Measurements from ENCODE around the gene ANXA2. TPM values are rescaled to one million over a fixed set of nuclear protein-coding genes. Genes with fewer than 3 reads are reported as not detected.
A peak's percentile ranks its signal among the peaks of the same experiment; 100 is the strongest.

The ANXA2 gene
- total RNA-seq, 2 experiments from 2014 or later = 382 to 422 TPM

DNA sequence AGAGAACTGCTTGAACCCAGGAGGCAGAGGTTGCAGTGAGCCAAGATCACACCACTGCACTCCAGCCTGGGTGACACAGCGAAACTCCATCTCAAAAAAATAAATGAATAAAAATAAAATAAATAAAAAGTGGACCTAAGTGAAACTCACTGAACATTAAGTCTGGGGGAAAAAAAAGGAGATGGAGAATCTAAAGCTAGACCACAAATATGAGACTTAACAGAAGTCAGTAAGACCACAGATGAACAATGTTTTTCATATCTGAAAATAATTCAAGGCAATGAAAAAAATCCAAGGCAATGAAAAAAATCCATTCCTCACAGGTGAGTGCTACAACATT is 18.6 kb downstream of the ANXA2 start:
- CTCF ChIA-PET = no interaction called here
- Mint-ChIP-seq H3K9me3 (ENCODE audit: low read depth) (no peaks in the 10 kb centered on the region), H3K27ac (no peak overlapping the region), H3K36me3 (peaks cover 38% of the 10 kb centered on the region), H3K4me1 (peaks cover 18% of the 10 kb centered on the region), H3K4me3 (no peak overlapping the region), H3K27me3 (no peaks in the 10 kb centered on the region)
- DNase-seq = no peak
- ATAC-seq = no peak

DNA sequence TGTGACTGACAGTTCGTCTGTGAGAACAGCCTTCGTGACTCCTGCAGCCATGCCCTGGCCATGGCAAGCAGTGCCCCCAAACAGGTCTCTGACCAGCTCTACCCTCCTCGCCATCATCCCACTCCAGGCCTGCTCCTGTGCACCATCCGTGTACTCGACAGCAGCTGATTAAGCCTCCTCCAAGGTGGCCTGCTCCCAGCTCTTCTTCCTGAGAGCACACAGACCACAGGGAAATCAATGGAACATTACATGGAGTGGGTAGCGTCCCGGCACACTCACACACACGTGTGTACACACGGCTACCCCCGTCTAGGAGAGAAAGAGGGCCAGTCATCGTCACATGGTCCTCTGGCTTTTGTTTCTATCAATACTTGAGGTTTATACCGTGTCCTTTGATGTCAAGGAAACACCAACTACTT is 21.1 kb downstream of the ANXA2 start:
- H3K27ac Mint-ChIP-seq = no peak overlapping the region
- no peak for ATAC-seq
- H3K9me3 Mint-ChIP-seq (ENCODE audit: low read depth) = no peaks in the 10 kb centered on the region
- peak; percentile 12 for DNase-seq
- CTCF ChIA-PET = interaction anchor here (1.4 kb wide), 1 partner anchor 127 kb away, joined by 3 read pairs; no protein-coding TSS in a partner anchor
- H3K27me3 Mint-ChIP-seq = no peaks in the 10 kb centered on the region
- no peak overlapping the region for H3K4me3 Mint-ChIP-seq
- H3K4me1 Mint-ChIP-seq = peaks cover 7% of the 10 kb centered on the region
- peaks cover 42% of the 10 kb centered on the region for H3K36me3 Mint-ChIP-seq

DNA sequence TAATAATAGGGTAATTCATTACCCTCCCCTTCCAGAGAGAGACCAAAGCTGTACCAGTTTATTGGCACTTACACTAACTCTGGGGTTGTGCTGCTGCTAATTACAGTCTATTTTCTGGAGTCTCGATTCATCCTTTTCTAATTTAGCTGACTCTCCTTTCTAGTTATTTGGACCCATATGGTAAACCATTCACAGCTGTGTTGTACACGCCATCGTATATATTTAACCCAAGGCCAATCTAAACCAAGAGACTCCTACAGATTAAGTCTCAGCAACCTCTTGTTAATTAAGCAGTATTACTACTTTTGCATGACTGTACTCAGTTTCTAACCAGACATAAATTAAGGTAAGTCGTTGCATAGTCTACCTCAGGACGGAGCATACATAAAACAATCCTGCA is 22.5 kb downstream of the ANXA2 start:
- H3K4me3 Mint-ChIP-seq = no peak overlapping the region
- H3K27me3 Mint-ChIP-seq = no peaks in the 10 kb centered on the region
- DNase-seq (no peak), ATAC-seq (no peak)
- peaks cover 46% of the 10 kb centered on the region for H3K36me3 Mint-ChIP-seq
- CTCF ChIA-PET = interaction anchor here (3.4 kb wide), 1 partner anchor 15 kb away, joined by 13 read pairs; no protein-coding TSS in a partner anchor
- H3K9me3 Mint-ChIP-seq (ENCODE audit: low read depth) = no peaks in the 10 kb centered on the region
- H3K4me1 Mint-ChIP-seq = peaks cover 16% of the 10 kb centered on the region
- no peak overlapping the region for H3K27ac Mint-ChIP-seq

DNA sequence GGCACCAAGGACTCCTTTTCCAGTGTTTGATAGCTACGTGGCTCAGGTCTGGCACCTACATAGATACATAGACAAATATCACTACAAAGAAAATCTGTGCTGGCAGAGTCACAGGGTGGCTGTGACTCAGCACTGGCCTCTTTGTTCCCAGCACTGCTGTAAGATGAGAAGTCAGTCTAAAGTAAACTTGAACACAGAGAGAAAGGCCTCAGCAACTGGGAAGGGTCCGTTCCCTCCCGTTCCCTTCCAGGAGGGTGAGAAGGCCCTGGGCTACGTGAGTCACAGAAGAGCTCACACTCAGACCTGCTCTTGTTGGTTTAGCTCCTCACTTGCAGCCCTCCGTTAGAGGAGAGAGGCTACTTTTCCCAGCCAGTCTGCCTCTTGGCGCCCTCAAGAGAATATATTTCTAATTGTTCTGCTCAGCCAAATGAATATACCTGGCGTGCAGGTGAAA is 23.1 kb downstream of the ANXA2 start:
- peaks cover 16% of the 10 kb centered on the region for H3K4me1 Mint-ChIP-seq
- no peaks in the 10 kb centered on the region for H3K27me3 Mint-ChIP-seq
- H3K4me3 Mint-ChIP-seq = no peak overlapping the region
- ATAC-seq (no peak), DNase-seq (no peak)
- H3K27ac Mint-ChIP-seq = no peak overlapping the region
- no peaks in the 10 kb centered on the region for H3K9me3 Mint-ChIP-seq (ENCODE audit: low read depth)
- CTCF ChIA-PET = interaction anchor here (3.4 kb wide), 1 partner anchor 14 kb away, joined by 13 read pairs; no protein-coding TSS in a partner anchor
- peaks cover 44% of the 10 kb centered on the region for H3K36me3 Mint-ChIP-seq

DNA sequence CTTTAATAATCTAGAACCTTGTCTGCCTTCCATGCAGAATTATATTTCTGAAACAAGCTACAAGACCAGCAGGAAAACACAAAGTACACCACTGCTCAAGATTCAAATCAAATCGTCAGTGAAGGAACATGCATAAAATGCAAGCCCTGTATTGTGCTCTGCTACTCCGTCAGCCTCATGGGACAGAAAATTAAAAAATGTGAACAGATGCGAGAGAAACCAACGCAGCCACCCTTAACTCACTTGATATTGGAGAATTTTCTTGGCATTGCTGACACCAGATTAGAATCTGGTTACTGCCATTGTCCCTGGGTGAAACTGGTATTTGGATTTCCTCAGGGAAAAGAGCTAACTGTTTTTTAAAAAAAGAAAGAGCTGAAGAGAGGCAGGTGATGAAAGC is 23.6 kb downstream of the ANXA2 start:
- Mint-ChIP-seq H3K27ac (no peak overlapping the region), H3K4me1 (peaks cover 16% of the 10 kb centered on the region), H3K27me3 (no peaks in the 10 kb centered on the region), H3K9me3 (ENCODE audit: low read depth) (no peaks in the 10 kb centered on the region), H3K36me3 (peaks cover 43% of the 10 kb centered on the region), H3K4me3 (no peak overlapping the region)
- no peak for ATAC-seq
- DNase-seq = no peak
- CTCF ChIA-PET = interaction anchor here (3.4 kb wide), 1 partner anchor 14 kb away, joined by 13 read pairs; no protein-coding TSS in a partner anchor

DNA sequence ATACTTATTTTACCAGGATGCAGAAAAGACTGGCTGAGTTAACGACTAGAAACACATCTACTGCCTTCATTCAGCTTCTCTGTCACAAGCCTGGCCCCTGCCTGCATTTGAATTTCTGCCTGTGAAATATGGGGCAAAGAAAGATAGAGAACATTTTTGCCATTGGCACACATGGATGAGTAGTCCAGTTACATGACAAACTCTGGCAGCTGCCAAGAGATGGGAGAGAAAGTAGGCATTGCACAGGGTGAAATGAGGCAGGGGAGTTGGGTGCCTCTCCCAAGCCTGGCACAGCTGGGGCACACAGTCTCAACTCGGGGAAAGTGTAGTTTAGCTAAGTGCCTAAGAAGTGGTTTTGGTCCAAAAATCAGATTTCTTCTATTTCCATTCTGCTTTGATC is 24.0 kb downstream of the ANXA2 start:
- peaks cover 16% of the 10 kb centered on the region for H3K4me1 Mint-ChIP-seq
- DNase-seq (peak; percentile 19), ATAC-seq (no peak)
- H3K9me3 Mint-ChIP-seq (ENCODE audit: low read depth) = no peaks in the 10 kb centered on the region
- CTCF ChIA-PET = interaction anchor here (3.4 kb wide), 1 partner anchor 14 kb away, joined by 13 read pairs; no protein-coding TSS in a partner anchor
- peaks cover 44% of the 10 kb centered on the region for H3K36me3 Mint-ChIP-seq
- H3K27me3 Mint-ChIP-seq = no peaks in the 10 kb centered on the region
- H3K27ac Mint-ChIP-seq = no peak overlapping the region
- no peak overlapping the region for H3K4me3 Mint-ChIP-seq

DNA sequence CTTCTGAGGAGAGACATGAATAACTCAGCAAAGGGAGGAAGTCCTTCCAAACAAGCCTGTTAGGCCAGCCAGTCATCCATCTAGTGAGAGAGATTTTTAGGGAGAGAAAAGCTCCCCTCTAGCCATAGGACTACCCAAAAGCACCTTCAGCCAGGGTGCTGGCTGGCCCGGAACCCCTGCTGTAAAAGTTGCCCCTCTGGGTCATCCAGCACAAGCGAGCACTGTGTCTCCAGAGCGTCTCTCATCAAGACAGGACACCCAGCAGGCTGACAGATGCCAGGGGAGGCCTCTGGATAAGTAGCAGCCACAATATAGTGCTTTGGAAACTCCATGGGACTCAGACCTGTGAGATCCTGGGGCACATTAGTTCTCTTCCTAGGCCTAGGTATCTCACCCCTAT is 24.5 kb downstream of the ANXA2 start:
- no peak overlapping the region for H3K4me3 Mint-ChIP-seq
- no peak for DNase-seq
- ATAC-seq = no peak
- peak overlapping the region; percentile 11 for H3K27ac Mint-ChIP-seq
- H3K9me3 Mint-ChIP-seq (ENCODE audit: low read depth) = no peaks in the 10 kb centered on the region
- no peaks in the 10 kb centered on the region for H3K27me3 Mint-ChIP-seq
- peaks cover 16% of the 10 kb centered on the region for H3K4me1 Mint-ChIP-seq
- peaks cover 45% of the 10 kb centered on the region for H3K36me3 Mint-ChIP-seq
- CTCF ChIA-PET = interaction anchor here (3.4 kb wide), 1 partner anchor 13 kb away, joined by 13 read pairs; no protein-coding TSS in a partner anchor

DNA sequence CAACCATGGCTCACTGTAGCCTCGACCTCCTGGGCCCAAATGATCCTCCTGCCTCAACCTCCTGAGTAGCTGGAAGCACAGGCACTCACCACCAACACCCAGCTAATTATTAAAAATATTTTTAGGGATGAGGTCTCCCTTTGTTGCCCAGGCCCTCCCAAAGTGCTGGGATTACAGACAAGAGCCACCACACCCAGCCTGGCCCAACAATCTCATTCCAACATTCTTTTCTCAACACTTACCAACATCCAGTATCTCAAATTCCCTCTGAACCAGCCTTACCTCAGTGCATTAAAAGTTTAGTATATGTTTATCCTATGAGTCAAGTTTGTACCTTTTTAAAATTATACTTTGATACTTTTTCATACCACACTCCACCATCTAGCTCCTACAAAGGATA is 25.0 kb downstream of the ANXA2 start:
- ATAC-seq (no peak), DNase-seq (no peak)
- Mint-ChIP-seq H3K27ac (peak overlapping the region; percentile 11), H3K4me3 (no peak overlapping the region), H3K36me3 (peaks cover 43% of the 10 kb centered on the region), H3K9me3 (ENCODE audit: low read depth) (no peaks in the 10 kb centered on the region), H3K4me1 (peaks cover 15% of the 10 kb centered on the region), H3K27me3 (no peaks in the 10 kb centered on the region)
- CTCF ChIA-PET = interaction anchor here (3.4 kb wide), 1 partner anchor 13 kb away, joined by 13 read pairs; no protein-coding TSS in a partner anchor

DNA sequence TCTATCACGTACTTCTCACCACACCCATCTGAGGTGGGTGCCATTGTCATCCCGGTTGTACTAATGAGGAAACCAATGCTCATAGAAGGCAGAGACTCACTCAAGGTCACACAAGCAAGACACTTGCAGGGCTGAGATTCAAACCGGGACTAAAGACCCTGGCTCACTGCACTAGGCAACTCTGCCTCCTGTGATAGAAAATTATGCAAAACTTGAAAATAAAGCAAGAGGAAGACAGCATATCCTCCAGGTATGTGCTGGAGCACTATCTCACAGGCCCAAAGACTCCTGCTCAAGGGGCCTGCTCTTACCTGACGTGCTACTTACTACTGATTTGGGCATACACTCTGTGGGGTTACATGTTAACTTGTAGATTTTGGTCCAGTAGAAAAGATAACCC is 25.6 kb downstream of the ANXA2 start:
- H3K27me3 Mint-ChIP-seq = no peaks in the 10 kb centered on the region
- CTCF ChIA-PET = interaction anchor here (3.4 kb wide), 1 partner anchor 12 kb away, joined by 13 read pairs; no protein-coding TSS in a partner anchor
- H3K9me3 Mint-ChIP-seq (ENCODE audit: low read depth) = no peaks in the 10 kb centered on the region
- H3K36me3 Mint-ChIP-seq = peaks cover 43% of the 10 kb centered on the region
- H3K27ac Mint-ChIP-seq = no peak overlapping the region
- ATAC-seq (no peak), DNase-seq (no peak)
- peaks cover 15% of the 10 kb centered on the region for H3K4me1 Mint-ChIP-seq
- no peak overlapping the region for H3K4me3 Mint-ChIP-seq

DNA sequence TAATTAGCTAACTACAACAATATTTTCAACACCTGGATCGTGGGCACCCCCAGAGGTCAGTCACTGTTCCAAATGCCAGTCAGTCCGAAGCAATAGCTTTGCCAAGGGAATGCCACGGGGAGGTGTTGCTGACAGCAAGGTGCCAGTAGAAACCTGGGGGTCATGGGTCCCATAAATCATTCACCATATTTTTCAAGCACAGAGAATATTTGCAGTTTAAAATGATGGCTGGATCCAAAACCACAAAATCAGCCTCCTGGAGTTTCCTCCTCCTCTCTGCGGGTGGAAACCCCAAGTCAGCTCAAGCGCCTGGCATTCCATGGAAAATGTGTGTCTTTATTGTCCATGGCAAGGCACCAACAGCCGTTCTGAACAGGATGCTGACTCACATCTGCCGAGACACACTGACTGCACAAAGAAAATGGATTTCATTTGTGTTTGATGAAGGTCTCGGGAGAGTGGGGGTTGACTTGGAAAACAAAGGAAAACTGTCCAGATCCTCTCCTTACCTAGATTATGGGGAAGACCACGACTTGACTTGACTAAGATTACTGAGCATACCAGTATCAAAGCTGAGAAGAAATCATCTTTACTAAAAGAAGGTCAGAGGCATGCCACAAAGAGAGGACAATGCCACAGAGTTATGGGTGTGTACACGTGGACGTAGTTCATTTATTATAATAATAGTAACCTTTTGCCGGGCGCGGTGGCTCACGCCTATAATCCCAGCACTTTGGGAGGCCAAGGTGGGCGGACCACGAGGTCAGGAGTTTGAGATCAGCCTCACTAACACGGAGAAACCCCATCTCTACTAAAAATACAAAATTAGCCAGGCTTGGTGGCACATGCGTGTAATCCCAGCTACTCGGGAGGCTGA is 26.4 kb downstream of the ANXA2 start:
- ATAC-seq = no peak
- CTCF ChIA-PET = interaction anchor here (3.4 kb wide), 1 partner anchor 11 kb away, joined by 13 read pairs; no protein-coding TSS in a partner anchor
- H3K4me3 Mint-ChIP-seq = no peak overlapping the region

DNA sequence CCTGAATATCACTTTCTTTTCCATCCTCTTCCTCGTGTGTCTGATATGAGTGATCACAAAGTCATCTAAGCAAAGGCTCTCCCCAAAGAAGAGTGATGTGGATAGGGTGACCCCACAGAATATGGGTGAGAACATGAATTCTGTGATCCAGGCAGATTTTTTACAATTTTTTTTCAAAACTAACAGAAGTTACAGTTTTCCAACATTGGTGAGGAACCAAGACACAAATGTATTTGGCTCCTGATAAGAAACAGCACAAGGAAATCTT is 27.0 kb downstream of the ANXA2 start:
- Mint-ChIP-seq H3K9me3 (ENCODE audit: low read depth) (no peaks in the 10 kb centered on the region), H3K36me3 (peaks cover 44% of the 10 kb centered on the region), H3K4me3 (no peak overlapping the region), H3K27me3 (no peaks in the 10 kb centered on the region), H3K4me1 (peaks cover 15% of the 10 kb centered on the region), H3K27ac (no peak overlapping the region)
- DNase-seq = no peak
- CTCF ChIA-PET = no interaction called here
- no peak for ATAC-seq

More for the DNA sequence above, 26.4 kb downstream of the ANXA2 start:
- H3K9me3 Mint-ChIP-seq (ENCODE audit: low read depth) = no peaks in the 10 kb centered on the region
- H3K36me3 Mint-ChIP-seq = peaks cover 43% of the 10 kb centered on the region
- peak; percentile 37 for DNase-seq
- H3K27me3 Mint-ChIP-seq = no peaks in the 10 kb centered on the region
- H3K4me1 Mint-ChIP-seq = peaks cover 15% of the 10 kb centered on the region
- no peak overlapping the region for H3K27ac Mint-ChIP-seq

DNA sequence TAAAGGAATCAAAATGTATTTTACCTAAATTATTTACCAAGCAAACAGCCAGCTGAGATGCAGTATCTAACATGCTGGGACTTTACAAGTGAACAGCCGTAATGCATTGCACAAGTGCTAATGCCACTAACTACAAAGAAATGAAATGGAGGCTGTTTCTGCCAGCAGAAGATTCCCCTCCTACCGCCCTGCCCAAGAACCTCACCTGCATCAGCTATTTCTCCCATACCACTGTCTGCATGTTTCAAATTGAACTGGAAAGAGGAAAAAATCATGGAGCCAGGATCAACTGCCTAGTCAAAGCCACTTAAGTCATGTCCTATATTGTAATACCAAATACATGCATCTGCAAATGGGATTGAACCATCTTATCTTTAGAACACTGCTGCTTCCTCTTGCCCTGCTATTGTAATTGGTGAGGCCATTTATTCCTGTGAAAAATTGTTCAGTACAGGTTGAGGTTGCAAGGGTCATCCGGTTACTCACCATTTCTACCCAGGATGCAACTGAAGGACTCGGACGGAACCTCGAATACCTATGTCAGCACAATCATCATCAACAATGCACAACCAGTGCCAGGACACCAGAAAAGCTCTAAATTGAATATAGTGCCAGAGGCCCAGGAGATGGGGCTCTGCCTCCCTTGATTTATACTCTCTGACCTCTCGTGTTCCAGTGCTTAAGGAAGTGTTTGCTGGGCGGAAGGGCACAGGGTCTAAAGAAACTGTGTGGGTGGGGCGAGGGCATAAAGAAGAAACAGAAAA is 27.5 kb downstream of the ANXA2 start:
- CTCF ChIA-PET = no interaction called here
- no peak overlapping the region for H3K27ac Mint-ChIP-seq
- H3K9me3 Mint-ChIP-seq (ENCODE audit: low read depth) = no peaks in the 10 kb centered on the region
- H3K36me3 Mint-ChIP-seq = peaks cover 44% of the 10 kb centered on the region
- DNase-seq (peak; percentile 5), ATAC-seq (no peak)
- no peak overlapping the region for H3K4me3 Mint-ChIP-seq
- no peaks in the 10 kb centered on the region for H3K27me3 Mint-ChIP-seq
- peaks cover 17% of the 10 kb centered on the region for H3K4me1 Mint-ChIP-seq

DNA sequence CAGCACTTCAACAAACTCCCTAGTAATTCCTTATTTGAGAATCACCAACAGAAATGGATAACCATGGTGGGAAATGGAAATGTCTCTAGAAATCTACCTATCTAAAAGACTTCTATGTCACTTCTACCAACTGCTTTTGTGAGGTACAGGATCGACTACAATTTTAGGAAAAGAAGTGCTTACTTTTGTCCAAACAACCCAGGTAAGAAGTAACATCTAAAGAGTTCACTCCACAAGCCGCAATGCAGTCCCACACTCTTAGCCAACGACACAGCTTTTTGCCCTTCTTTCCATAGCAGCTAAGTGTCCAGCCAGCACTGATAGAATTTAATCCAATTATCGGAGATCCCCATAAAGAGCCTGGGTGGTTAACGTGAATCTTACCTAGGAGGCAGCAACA is 28.1 kb downstream of the ANXA2 start:
- Mint-ChIP-seq H3K36me3 (peaks cover 46% of the 10 kb centered on the region), H3K27me3 (no peaks in the 10 kb centered on the region), H3K4me3 (no peak overlapping the region), H3K4me1 (peaks cover 19% of the 10 kb centered on the region), H3K27ac (no peak overlapping the region), H3K9me3 (ENCODE audit: low read depth) (no peaks in the 10 kb centered on the region)
- CTCF ChIA-PET = no interaction called here
- no peak for ATAC-seq
- peak; percentile 18 for DNase-seq

DNA sequence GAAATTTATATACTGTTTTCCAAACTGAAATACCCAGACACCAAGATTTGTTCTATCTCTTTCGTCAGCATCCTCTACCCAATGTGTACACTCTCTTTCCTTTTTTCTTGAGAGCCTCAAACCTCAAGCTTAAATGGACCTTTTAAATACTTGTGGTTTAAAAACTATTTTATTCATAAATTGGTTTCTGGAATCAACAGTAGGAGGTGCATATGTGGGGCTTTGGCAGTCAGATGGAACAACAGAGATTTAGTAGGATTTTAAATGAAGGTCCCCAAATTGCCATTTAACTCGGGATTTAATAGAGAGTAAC is 33.2 kb downstream of the ANXA2 start:
- DNase-seq (no peak), ATAC-seq (no peak)
- CTCF ChIA-PET = no interaction called here
- Mint-ChIP-seq H3K27me3 (no peaks in the 10 kb centered on the region), H3K4me1 (peaks cover 32% of the 10 kb centered on the region), H3K4me3 (no peak overlapping the region), H3K27ac (no peak overlapping the region), H3K36me3 (peaks cover 56% of the 10 kb centered on the region), H3K9me3 (ENCODE audit: low read depth) (no peaks in the 10 kb centered on the region)
